Bronchial epithelial cell (primary cell): Measurements from ENCODE around the gene ABHD2. TPM values are rescaled to one million over a fixed set of nuclear protein-coding genes. Genes with fewer than 3 reads are reported as not detected.

ENCODE experiments used
- DNase-seq: peaks from one replicate; pipeline ENCODE4 v3.0.0-alpha.2; 2010; ENCODE audit warnings: low read depth
- FAIRE-seq: peaks from 2 replicates; lab custom pipeline; 2011; peaks lifted over from hg19 to GRCh38; lab: Jason Lieb, UNC
- H3K27me3 ChIP-seq: 2 replicates; pipeline ENCODE4 v1.5.1; 2011; ENCODE audit warnings: low read length; ENCODE audit not compliant: control insufficient read depth, insufficient read depth
- H3K36me3 ChIP-seq: 2 replicates; pipeline ENCODE4 v1.5.1; 2011; ENCODE audit warnings: low read length; ENCODE audit not compliant: control insufficient read depth, insufficient read depth
- H3K4me3 ChIP-seq: 2 replicates; pipeline ENCODE4 v1.5.1; 2011; ENCODE audit warnings: mild to moderate bottlenecking, low read depth, low read length, control low read depth
- CTCF ChIP-seq: IDR thresholded peaks from 2 replicates; pipeline ENCODE4 v1.5.1; 2011; ENCODE audit warnings: mild to moderate bottlenecking, moderate library complexity, low read length, control low read depth, inconsistent platforms; ENCODE audit not compliant: insufficient read depth, severe bottlenecking
- total RNA-seq: library from RNA; depleted of rRNA; stranded (reverse); fragments of >200 nt; gene quantifications from 2 replicates; pipeline ENCODE4 v1.2.1, GENCODE V29; 2014

Gene ABHD2
- total RNA-seq, 1 donor from 2014 or later: 35.5 TPM

- FAIRE-seq: no peak
- TF ChIP-seq CTCF: no peak
- Histone ChIP-seq H3K27me3 (no peaks in the 10 kb centered on the region), H3K36me3 (no peaks in the 10 kb centered on the region), H3K4me3 (no peak overlapping the region)
- DNase-seq: no peak
Observed at GRCh38 chr15:89072277-89072869, 15.9 kb upstream of the ABHD2 start.

GRCh38 chr15:89074402-89075012 lies 13.7 kb upstream of the ABHD2 start:
- Histone ChIP-seq H3K36me3 (no peaks in the 10 kb centered on the region), H3K27me3 (no peaks in the 10 kb centered on the region), H3K4me3 (no peak overlapping the region)
- no peak for FAIRE-seq
- DNase-seq: no peak
- TF ChIP-seq CTCF: no peak

- FAIRE-seq: no peak
Observed at GRCh38 chr15:89075101-89075640, 13.1 kb upstream of the ABHD2 start.

GRCh38 chr15:89075846-89076245 lies 12.4 kb upstream of the ABHD2 start:
- no peak for TF ChIP-seq CTCF
- no peaks in the 10 kb centered on the region for H3K27me3 ChIP-seq
- FAIRE-seq: no peak
- no peak overlapping the region for H3K4me3 ChIP-seq
- DNase-seq: no peak
- no peaks in the 10 kb centered on the region for H3K36me3 ChIP-seq

More at GRCh38 chr15:89075101-89075640, 13.1 kb upstream of the ABHD2 start:
- no peaks in the 10 kb centered on the region for H3K27me3 ChIP-seq
- no peak for TF ChIP-seq CTCF
- peak; percentile 83 for DNase-seq
- no peaks in the 10 kb centered on the region for H3K36me3 ChIP-seq
- H3K4me3 ChIP-seq: no peak overlapping the region

- H3K4me3 ChIP-seq: no peak overlapping the region
- H3K36me3 ChIP-seq: no peaks in the 10 kb centered on the region
- H3K27me3 ChIP-seq: no peaks in the 10 kb centered on the region
- FAIRE-seq: no peak
- TF ChIP-seq CTCF: no peak
- no peak for DNase-seq
Observed at GRCh38 chr15:89077750-89078149, 10.5 kb upstream of the ABHD2 start.
